ENCODE measurements around the gene KSR2. TPM values are rescaled to one million over a fixed set of nuclear protein-coding genes. Genes with fewer than 3 reads are reported as not detected.

Gene KSR2
- polyA plus RNA-seq, 2 donors, result 0.01 to 0.04 TPM

- H3K27ac ChIP-seq (ENCODE audit: low read depth in 2 of 2, low read length in 1 of 2), result no peak overlapping the region
- no peaks in the 10 kb centered on the region for H3K27me3 ChIP-seq (ENCODE audit: control insufficient read depth in 1 of 2, insufficient read depth in 2 of 2, low read length in 2 of 2)
- no peaks in the 10 kb centered on the region for H3K9me3 ChIP-seq (ENCODE audit: control insufficient read depth in 2 of 2, insufficient read depth in 1 of 2, low read depth in 1 of 2, low read length in 1 of 2)
- H3K4me3 ChIP-seq (ENCODE audit: low read depth in 1 of 2, low read length in 2 of 2), result no peak overlapping the region
- no peaks in the 10 kb centered on the region for H3K36me3 ChIP-seq (ENCODE audit: control insufficient read depth in 2 of 2, insufficient read depth in 2 of 2, low read length in 1 of 2)
- 53 to 60% methylated on average over 8 of the region's 8 CpGs for WGBS, 2 donors
- no peaks in the 10 kb centered on the region for H3K4me1 ChIP-seq (ENCODE audit: control insufficient read depth in 2 of 2, insufficient read depth in 2 of 2, low read length in 1 of 2)
Measured at GRCh38 chr12:117662620-117663395, 306.0 kb downstream of the KSR2 start.

GRCh38 chr12:117662220-117662619, 306.6 kb downstream of the KSR2 start:
- 56 to 58% methylated on average over 6 of the region's 6 CpGs for WGBS, 2 donors
- no peaks in the 10 kb centered on the region for H3K27me3 ChIP-seq (ENCODE audit: control insufficient read depth in 1 of 2, insufficient read depth in 2 of 2, low read length in 2 of 2)
- no peaks in the 10 kb centered on the region for H3K9me3 ChIP-seq (ENCODE audit: control insufficient read depth in 2 of 2, insufficient read depth in 1 of 2, low read depth in 1 of 2, low read length in 1 of 2)
- H3K36me3 ChIP-seq (ENCODE audit: control insufficient read depth in 2 of 2, insufficient read depth in 2 of 2, low read length in 1 of 2), result no peaks in the 10 kb centered on the region
- no peak overlapping the region for H3K4me3 ChIP-seq (ENCODE audit: low read depth in 1 of 2, low read length in 2 of 2)
- H3K27ac ChIP-seq (ENCODE audit: low read depth in 2 of 2, low read length in 1 of 2), result no peak overlapping the region
- no peaks in the 10 kb centered on the region for H3K4me1 ChIP-seq (ENCODE audit: control insufficient read depth in 2 of 2, insufficient read depth in 2 of 2, low read length in 1 of 2)

DNA sequence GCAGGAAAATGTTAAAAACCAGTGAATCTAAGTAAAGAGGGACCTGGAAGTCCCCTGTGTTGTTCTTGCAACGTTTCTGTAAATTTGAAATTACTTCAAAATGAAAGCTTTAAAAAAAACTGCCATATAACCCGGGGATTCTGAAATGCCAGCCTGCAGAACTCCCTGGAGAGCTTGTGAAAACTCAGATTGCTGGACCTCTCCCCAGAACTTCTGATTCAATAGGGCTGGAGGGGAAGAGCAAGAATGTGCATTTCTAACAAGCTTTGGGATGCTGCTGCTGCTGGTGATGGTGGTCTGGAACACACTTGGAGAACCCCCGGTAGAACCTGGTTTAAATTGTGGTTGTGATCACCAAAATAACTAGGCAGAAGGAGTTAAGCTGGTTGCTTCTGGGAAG, 307.3 kb downstream of the KSR2 start:
- WGBS, 2 donors, result 46 to 57% methylated on average over 3 of the region's 3 CpGs
- Histone ChIP-seq H3K4me3 (ENCODE audit: low read depth in 1 of 2, low read length in 2 of 2) (no peak overlapping the region), H3K36me3 (ENCODE audit: control insufficient read depth in 2 of 2, insufficient read depth in 2 of 2, low read length in 1 of 2) (no peaks in the 10 kb centered on the region), H3K27ac (ENCODE audit: low read depth in 2 of 2, low read length in 1 of 2) (no peak overlapping the region), H3K27me3 (ENCODE audit: control insufficient read depth in 1 of 2, insufficient read depth in 2 of 2, low read length in 2 of 2) (no peaks in the 10 kb centered on the region), H3K9me3 (ENCODE audit: control insufficient read depth in 2 of 2, insufficient read depth in 1 of 2, low read depth in 1 of 2, low read length in 1 of 2) (no peaks in the 10 kb centered on the region), H3K4me1 (ENCODE audit: control insufficient read depth in 2 of 2, insufficient read depth in 2 of 2, low read length in 1 of 2) (no peaks in the 10 kb centered on the region)

- no peaks in the 10 kb centered on the region for H3K36me3 ChIP-seq (ENCODE audit: control insufficient read depth in 2 of 2, insufficient read depth in 2 of 2, low read length in 1 of 2)
- no peak overlapping the region for H3K27ac ChIP-seq (ENCODE audit: low read depth in 2 of 2, low read length in 1 of 2)
- no peak overlapping the region for H3K4me3 ChIP-seq (ENCODE audit: low read depth in 1 of 2, low read length in 2 of 2)
- H3K9me3 ChIP-seq (ENCODE audit: control insufficient read depth in 2 of 2, insufficient read depth in 1 of 2, low read depth in 1 of 2, low read length in 1 of 2), result no peaks in the 10 kb centered on the region
- H3K4me1 ChIP-seq (ENCODE audit: control insufficient read depth in 2 of 2, insufficient read depth in 2 of 2, low read length in 1 of 2), result no peaks in the 10 kb centered on the region
- no peaks in the 10 kb centered on the region for H3K27me3 ChIP-seq (ENCODE audit: control insufficient read depth in 1 of 2, insufficient read depth in 2 of 2, low read length in 2 of 2)
- 67 to 74% methylated on average over 3 of the region's 3 CpGs for WGBS, 2 donors
Measured at GRCh38 chr12:117660896-117661295, 307.9 kb downstream of the KSR2 start.

GRCh38 chr12:117658226-117658625, 310.6 kb downstream of the KSR2 start:
- H3K36me3 ChIP-seq (ENCODE audit: control insufficient read depth in 2 of 2, insufficient read depth in 2 of 2, low read length in 1 of 2), result no peaks in the 10 kb centered on the region
- H3K27ac ChIP-seq (ENCODE audit: low read depth in 2 of 2, low read length in 1 of 2), result no peak overlapping the region
- H3K4me1 ChIP-seq (ENCODE audit: control insufficient read depth in 2 of 2, insufficient read depth in 2 of 2, low read length in 1 of 2), result no peaks in the 10 kb centered on the region
- H3K27me3 ChIP-seq (ENCODE audit: control insufficient read depth in 1 of 2, insufficient read depth in 2 of 2, low read length in 2 of 2), result no peaks in the 10 kb centered on the region
- no peak overlapping the region for H3K4me3 ChIP-seq (ENCODE audit: low read depth in 1 of 2, low read length in 2 of 2)
- no peaks in the 10 kb centered on the region for H3K9me3 ChIP-seq (ENCODE audit: control insufficient read depth in 2 of 2, insufficient read depth in 1 of 2, low read depth in 1 of 2, low read length in 1 of 2)
- 75 to 81% methylated on average over 2 of the region's 2 CpGs for WGBS, 2 donors

- Histone ChIP-seq H3K4me1 (ENCODE audit: control insufficient read depth in 2 of 2, insufficient read depth in 2 of 2, low read length in 1 of 2) (no peaks in the 10 kb centered on the region), H3K27ac (ENCODE audit: low read depth in 2 of 2, low read length in 1 of 2) (no peak overlapping the region), H3K4me3 (ENCODE audit: low read depth in 1 of 2, low read length in 2 of 2) (no peak overlapping the region), H3K27me3 (ENCODE audit: control insufficient read depth in 1 of 2, insufficient read depth in 2 of 2, low read length in 2 of 2) (no peaks in the 10 kb centered on the region), H3K36me3 (ENCODE audit: control insufficient read depth in 2 of 2, insufficient read depth in 2 of 2, low read length in 1 of 2) (no peaks in the 10 kb centered on the region), H3K9me3 (ENCODE audit: control insufficient read depth in 2 of 2, insufficient read depth in 1 of 2, low read depth in 1 of 2, low read length in 1 of 2) (no peaks in the 10 kb centered on the region)
Measured at GRCh38 chr12:117649796-117650195, 319.0 kb downstream of the KSR2 start.

GRCh38 chr12:117646520-117646919, 322.3 kb downstream of the KSR2 start:
- H3K27ac ChIP-seq (ENCODE audit: low read depth in 2 of 2, low read length in 1 of 2), result no peak overlapping the region
- H3K4me3 ChIP-seq (ENCODE audit: low read depth in 1 of 2, low read length in 2 of 2), result no peak overlapping the region
- 14 to 17% methylated on average over 7 of the region's 7 CpGs for WGBS, 2 donors
- H3K9me3 ChIP-seq (ENCODE audit: control insufficient read depth in 2 of 2, insufficient read depth in 1 of 2, low read depth in 1 of 2, low read length in 1 of 2), result no peaks in the 10 kb centered on the region
- H3K36me3 ChIP-seq (ENCODE audit: control insufficient read depth in 2 of 2, insufficient read depth in 2 of 2, low read length in 1 of 2), result no peaks in the 10 kb centered on the region
- H3K27me3 ChIP-seq (ENCODE audit: control insufficient read depth in 1 of 2, insufficient read depth in 2 of 2, low read length in 2 of 2), result no peaks in the 10 kb centered on the region
- no peaks in the 10 kb centered on the region for H3K4me1 ChIP-seq (ENCODE audit: control insufficient read depth in 2 of 2, insufficient read depth in 2 of 2, low read length in 1 of 2)

GRCh38 chr12:117645473-117645872, 323.3 kb downstream of the KSR2 start:
- Histone ChIP-seq H3K27ac (ENCODE audit: low read depth in 2 of 2, low read length in 1 of 2) (no peak overlapping the region), H3K4me3 (ENCODE audit: low read depth in 1 of 2, low read length in 2 of 2) (no peak overlapping the region), H3K9me3 (ENCODE audit: control insufficient read depth in 2 of 2, insufficient read depth in 1 of 2, low read depth in 1 of 2, low read length in 1 of 2) (no peaks in the 10 kb centered on the region), H3K27me3 (ENCODE audit: control insufficient read depth in 1 of 2, insufficient read depth in 2 of 2, low read length in 2 of 2) (no peaks in the 10 kb centered on the region), H3K36me3 (ENCODE audit: control insufficient read depth in 2 of 2, insufficient read depth in 2 of 2, low read length in 1 of 2) (no peaks in the 10 kb centered on the region), H3K4me1 (ENCODE audit: control insufficient read depth in 2 of 2, insufficient read depth in 2 of 2, low read length in 1 of 2) (no peaks in the 10 kb centered on the region)
- 56 to 61% methylated on average over 3 of the region's 3 CpGs for WGBS, 2 donors

GRCh38 chr12:117643971-117644370, 324.8 kb downstream of the KSR2 start:
- 76 to 78% methylated on average over 4 of the region's 4 CpGs for WGBS, 2 donors
- no peaks in the 10 kb centered on the region for H3K4me1 ChIP-seq (ENCODE audit: control insufficient read depth in 2 of 2, insufficient read depth in 2 of 2, low read length in 1 of 2)
- no peaks in the 10 kb centered on the region for H3K9me3 ChIP-seq (ENCODE audit: control insufficient read depth in 2 of 2, insufficient read depth in 1 of 2, low read depth in 1 of 2, low read length in 1 of 2)
- no peaks in the 10 kb centered on the region for H3K27me3 ChIP-seq (ENCODE audit: control insufficient read depth in 1 of 2, insufficient read depth in 2 of 2, low read length in 2 of 2)
- H3K36me3 ChIP-seq (ENCODE audit: control insufficient read depth in 2 of 2, insufficient read depth in 2 of 2, low read length in 1 of 2), result no peaks in the 10 kb centered on the region
- H3K27ac ChIP-seq (ENCODE audit: low read depth in 2 of 2, low read length in 1 of 2), result no peak overlapping the region
- no peak overlapping the region for H3K4me3 ChIP-seq (ENCODE audit: low read depth in 1 of 2, low read length in 2 of 2)

GRCh38 chr12:117641885-117642284, 326.9 kb downstream of the KSR2 start:
- Histone ChIP-seq H3K9me3 (ENCODE audit: control insufficient read depth in 2 of 2, insufficient read depth in 1 of 2, low read depth in 1 of 2, low read length in 1 of 2) (peaks cover 0 to 2% of the 10 kb centered on the region in 2 donors), H3K4me1 (ENCODE audit: control insufficient read depth in 2 of 2, insufficient read depth in 2 of 2, low read length in 1 of 2) (no peaks in the 10 kb centered on the region), H3K27me3 (ENCODE audit: control insufficient read depth in 1 of 2, insufficient read depth in 2 of 2, low read length in 2 of 2) (no peaks in the 10 kb centered on the region), H3K36me3 (ENCODE audit: control insufficient read depth in 2 of 2, insufficient read depth in 2 of 2, low read length in 1 of 2) (no peaks in the 10 kb centered on the region), H3K4me3 (ENCODE audit: low read depth in 1 of 2, low read length in 2 of 2) (no peak overlapping the region), H3K27ac (ENCODE audit: low read depth in 2 of 2, low read length in 1 of 2) (no peak overlapping the region)
- 82% methylated on average over 7 of the region's 7 CpGs for WGBS, 2 donors

All from esophagus (tissue), 2 donors.